ENCODE results near the gene CBARP. TPM values are rescaled to one million over a fixed set of nuclear protein-coding genes. Genes with fewer than 3 reads are reported as not detected.
"Not testable (repeated sequence)": the region's sequence is repeated elsewhere in the genome, so short reads cannot be mapped to it uniquely, and the experiment has no call there.

Gene CBARP
- total RNA-seq, 1 donor from 2014 or later, result 74.7 TPM

DNA sequence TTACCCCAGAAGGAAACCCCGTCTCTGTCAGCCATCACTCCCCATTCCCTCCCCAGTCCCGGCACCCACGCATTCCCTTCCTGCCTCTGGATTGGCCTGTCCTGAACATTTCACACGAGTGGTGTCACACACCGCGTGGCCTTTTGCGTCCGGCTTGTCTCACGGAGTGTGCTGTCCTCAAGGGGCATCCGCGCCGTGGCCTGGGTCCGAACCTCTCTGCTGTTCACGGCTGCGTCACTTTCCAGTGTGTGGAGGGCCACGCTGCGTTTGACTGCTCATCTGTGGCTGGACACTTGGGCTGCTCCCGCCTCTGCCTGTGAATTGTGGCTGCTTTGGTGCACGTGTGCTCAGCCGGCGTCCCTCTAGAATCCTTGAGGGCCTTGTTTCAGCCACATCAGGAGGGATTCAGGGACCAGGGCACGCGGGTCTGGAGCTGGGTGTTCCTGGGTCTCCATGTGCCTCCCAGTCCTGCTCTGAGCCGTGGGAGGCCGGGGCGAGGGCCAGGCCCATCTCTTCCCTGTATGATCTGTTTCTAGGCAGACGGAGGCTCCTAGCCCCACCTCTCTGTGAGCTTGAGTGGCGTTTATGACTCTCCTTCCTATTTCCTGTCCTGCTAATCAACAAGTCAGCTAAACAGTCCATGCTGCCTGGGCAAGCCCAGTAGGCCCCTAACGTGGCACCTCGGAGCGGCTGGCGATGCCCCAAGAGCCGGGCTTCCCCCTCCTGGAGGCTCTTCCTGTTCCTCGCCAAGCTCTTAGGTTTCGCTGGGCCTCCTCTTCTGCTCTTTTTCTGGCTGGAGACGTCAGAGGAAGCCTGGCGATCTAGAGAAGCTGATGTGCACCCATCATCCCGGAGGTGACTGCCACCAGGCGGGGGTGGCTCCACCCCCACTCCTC lies 24.2 kb downstream of the CBARP start:
- no peaks in the 10 kb centered on the region for H3K36me3 Mint-ChIP-seq (ENCODE audit: unreplicated experiment)

DNA sequence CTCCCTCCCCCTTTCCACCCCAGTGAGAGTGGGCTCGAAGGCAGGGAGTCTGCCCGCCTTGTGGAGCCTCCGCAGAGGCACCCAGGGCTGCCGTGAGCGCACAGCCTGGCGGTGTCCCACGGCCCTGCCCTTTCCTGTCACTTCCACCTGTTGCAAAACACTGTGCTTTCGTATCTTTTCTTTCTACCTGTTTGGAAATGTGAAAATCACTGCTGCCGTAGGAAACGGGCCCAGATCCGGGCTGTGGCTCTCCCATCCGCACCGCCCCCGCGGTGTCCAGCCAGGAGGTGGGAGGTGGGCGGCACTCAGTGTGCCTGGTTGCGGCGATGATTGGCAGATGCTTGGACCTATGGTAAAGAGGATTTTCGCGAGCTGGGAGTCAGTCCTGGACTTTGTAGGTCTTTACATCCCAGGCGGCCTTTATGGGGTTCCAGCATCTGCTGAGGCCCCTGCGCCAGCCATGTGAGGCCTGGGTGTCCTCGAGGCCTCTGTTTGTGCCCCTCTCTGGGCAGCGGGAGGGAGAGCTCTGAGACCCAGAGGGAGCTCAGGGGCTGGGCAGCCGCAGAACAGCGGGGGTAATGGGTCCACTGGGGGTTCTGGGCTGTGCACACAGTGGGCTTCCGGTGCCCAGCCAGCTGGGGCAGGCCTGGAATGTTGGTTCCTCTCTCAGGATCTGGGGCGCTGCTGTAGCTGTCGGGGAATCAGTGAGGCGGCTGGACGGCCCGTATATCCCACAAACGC lies 26.1 kb downstream of the CBARP start:
- Mint-ChIP-seq H3K27ac (ENCODE audit: unreplicated experiment) (peak overlapping the region; percentile 59), H3K4me1 (ENCODE audit: low read depth, unreplicated experiment) (peaks cover 26% of the 10 kb centered on the region), H3K36me3 (ENCODE audit: unreplicated experiment) (no peaks in the 10 kb centered on the region), H3K9me3 (ENCODE audit: unreplicated experiment) (peaks cover 14% of the 10 kb centered on the region), H3K27me3 (ENCODE audit: unreplicated experiment) (peaks cover 12% of the 10 kb centered on the region), H3K4me3 (ENCODE audit: unreplicated experiment) (peak overlapping the region; percentile 78)
- TF ChIP-seq, protein P1, sequence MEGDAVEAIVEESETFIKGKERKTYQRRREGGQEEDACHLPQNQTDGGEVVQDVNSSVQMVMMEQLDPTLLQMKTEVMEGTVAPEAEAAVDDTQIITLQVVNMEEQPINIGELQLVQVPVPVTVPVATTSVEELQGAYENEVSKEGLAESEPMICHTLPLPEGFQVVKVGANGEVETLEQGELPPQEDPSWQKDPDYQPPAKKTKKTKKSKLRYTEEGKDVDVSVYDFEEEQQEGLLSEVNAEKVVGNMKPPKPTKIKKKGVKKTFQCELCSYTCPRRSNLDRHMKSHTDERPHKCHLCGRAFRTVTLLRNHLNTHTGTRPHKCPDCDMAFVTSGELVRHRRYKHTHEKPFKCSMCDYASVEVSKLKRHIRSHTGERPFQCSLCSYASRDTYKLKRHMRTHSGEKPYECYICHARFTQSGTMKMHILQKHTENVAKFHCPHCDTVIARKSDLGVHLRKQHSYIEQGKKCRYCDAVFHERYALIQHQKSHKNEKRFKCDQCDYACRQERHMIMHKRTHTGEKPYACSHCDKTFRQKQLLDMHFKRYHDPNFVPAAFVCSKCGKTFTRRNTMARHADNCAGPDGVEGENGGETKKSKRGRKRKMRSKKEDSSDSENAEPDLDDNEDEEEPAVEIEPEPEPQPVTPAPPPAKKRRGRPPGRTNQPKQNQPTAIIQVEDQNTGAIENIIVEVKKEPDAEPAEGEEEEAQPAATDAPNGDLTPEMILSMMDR (IDR thresholded peaks at IDR 0.05; ENCODE audit: partially characterized antibody, unreplicated experiment), result no peak
- DNase-seq, result peak; percentile 12

More for the DNA sequence above, 24.2 kb downstream of the CBARP start:
- TF ChIP-seq, protein P1 (IDR thresholded peaks at IDR 0.05; ENCODE audit: partially characterized antibody, unreplicated experiment), result no peak
- Mint-ChIP-seq H3K27me3 (ENCODE audit: unreplicated experiment) (peaks cover 17% of the 10 kb centered on the region), H3K4me1 (ENCODE audit: low read depth, unreplicated experiment) (peaks cover 32% of the 10 kb centered on the region), H3K9me3 (ENCODE audit: unreplicated experiment) (peaks cover 16% of the 10 kb centered on the region), H3K4me3 (ENCODE audit: unreplicated experiment) (peak overlapping the region; percentile 77), H3K27ac (ENCODE audit: unreplicated experiment) (peak overlapping the region; percentile 95)
- DNase-seq, result peak; percentile 27

DNA sequence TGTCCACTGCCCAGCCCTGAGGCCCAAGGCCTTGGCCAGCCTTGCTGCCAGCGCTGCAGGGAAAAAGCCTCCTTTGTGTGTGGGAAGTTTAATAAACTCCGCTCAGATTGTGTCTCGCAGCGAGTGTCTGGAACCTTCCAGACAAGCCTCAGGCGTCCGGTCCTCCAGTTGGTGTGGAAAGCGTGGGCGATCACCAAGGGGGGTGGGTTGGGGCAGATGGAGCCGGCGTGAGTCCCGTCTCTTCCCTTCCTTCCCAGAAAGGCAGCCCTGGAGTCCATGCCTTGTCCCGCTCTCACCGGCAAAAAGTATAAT lies 27.6 kb downstream of the CBARP start:
- no peaks in the 10 kb centered on the region for H3K36me3 Mint-ChIP-seq (ENCODE audit: unreplicated experiment)
- no peak for DNase-seq
- peak overlapping the region; percentile 43 for H3K27ac Mint-ChIP-seq (ENCODE audit: unreplicated experiment)
- H3K4me1 Mint-ChIP-seq (ENCODE audit: low read depth, unreplicated experiment), result peaks cover 21% of the 10 kb centered on the region
- TF ChIP-seq, protein P1 (IDR thresholded peaks at IDR 0.05; ENCODE audit: partially characterized antibody, unreplicated experiment), result no peak
- peaks cover 13% of the 10 kb centered on the region for H3K9me3 Mint-ChIP-seq (ENCODE audit: unreplicated experiment)
- peaks cover 7% of the 10 kb centered on the region for H3K27me3 Mint-ChIP-seq (ENCODE audit: unreplicated experiment)
- H3K4me3 Mint-ChIP-seq (ENCODE audit: unreplicated experiment), result peak overlapping the region; percentile 55

GRCh38 chr19:1208830-1209229 lies 29.0 kb downstream of the CBARP start:
- Mint-ChIP-seq H3K9me3 (ENCODE audit: unreplicated experiment) (peaks cover 17% of the 10 kb centered on the region), H3K4me3 (ENCODE audit: unreplicated experiment) (peak overlapping the region; percentile 15), H3K27me3 (ENCODE audit: unreplicated experiment) (peaks cover 14% of the 10 kb centered on the region), H3K4me1 (ENCODE audit: low read depth, unreplicated experiment) (peaks cover 16% of the 10 kb centered on the region)
- H3K27ac Mint-ChIP-seq (ENCODE audit: unreplicated experiment); H3K36me3 Mint-ChIP-seq (ENCODE audit: unreplicated experiment); DNase-seq: not testable (repeated sequence)

- Mint-ChIP-seq H3K36me3 (ENCODE audit: unreplicated experiment) (no peaks in the 10 kb centered on the region), H3K9me3 (ENCODE audit: unreplicated experiment) (peaks cover 17% of the 10 kb centered on the region), H3K4me3 (ENCODE audit: unreplicated experiment) (peak overlapping the region; percentile 92), H3K27me3 (ENCODE audit: unreplicated experiment) (peaks cover 11% of the 10 kb centered on the region), H3K27ac (ENCODE audit: unreplicated experiment) (peak overlapping the region; percentile 82), H3K4me1 (ENCODE audit: low read depth, unreplicated experiment) (peaks cover 11% of the 10 kb centered on the region)
- TF ChIP-seq, protein P1 (IDR thresholded peaks at IDR 0.05; ENCODE audit: partially characterized antibody, unreplicated experiment), result no peak
- peak; percentile 42 for DNase-seq
Observed at GRCh38 chr19:1206864-1207450, 30.8 kb downstream of the CBARP start.

Data from glutamatergic neuron (in vitro differentiated cells).